ENCODE data around the gene MAGEB2. TPM values are rescaled to one million over a fixed set of nuclear protein-coding genes. Genes with fewer than 3 reads are reported as not detected.

MAGEB2 gene
- total and polyA plus RNA-seq, 5 donors from 2014 or later, result not detected

- H3K9me3 Mint-ChIP-seq, result peaks cover 0 to 6% (median 0%) of the 10 kb centered on the region in 7 donors
- Histone ChIP-seq H3K27me3 (ENCODE audit: control insufficient read depth, insufficient read depth, low read length) (no peaks in the 10 kb centered on the region), H3K9me3 (ENCODE audit: control insufficient read depth in 2 of 2, low read length in 2 of 2) (no peaks in the 10 kb centered on the region), H3K36me3 (ENCODE audit: control insufficient read depth, insufficient read depth, low read length) (no peaks in the 10 kb centered on the region), H3K4me3 (ENCODE audit: low read depth, low read length) (no peak within 1 kb of the TSS), H3K4me1 (ENCODE audit: control insufficient read depth, insufficient read depth, low read length, poor library complexity, severe bottlenecking) (no peaks in the 10 kb centered on the region), H3K27ac (ENCODE audit: insufficient read depth, low read length, poor library complexity, severe bottlenecking) (no peak within 1 kb of the TSS)
- H3K4me3 Mint-ChIP-seq, result no peak within 1 kb of the TSS
- H3K27me3 Mint-ChIP-seq, result no peaks in the 10 kb centered on the region
- no peak within 1 kb of the TSS for H3K27ac Mint-ChIP-seq
- DNase-seq (no peak), ATAC-seq (ENCODE audit: low read depth in 2 of 2) (no peak)
- H3K36me3 Mint-ChIP-seq, result no peaks in the 10 kb centered on the region
- no peaks in the 10 kb centered on the region for H3K4me1 Mint-ChIP-seq
These were observed 31.6 kb downstream of the MAGEB2 start, which contains the start of gene MAGEB1 for GRCh38 chrX:30246769-30247489. Gene MAGEB1, plus strand, starts transcription at chrX:30247146. Its CDS starts 3,348 bp downstream, at chrX:30250494.

- H3K9me3 ChIP-seq (ENCODE audit: control insufficient read depth in 2 of 2, low read length in 2 of 2), result no peaks in the 10 kb centered on the region
- no peak overlapping the region for H3K4me3 ChIP-seq (ENCODE audit: low read depth, low read length)
- H3K9me3 Mint-ChIP-seq, result peaks cover 0 to 6% (median 0%) of the 10 kb centered on the region in 7 donors
- H3K36me3 ChIP-seq (ENCODE audit: control insufficient read depth, insufficient read depth, low read length), result no peaks in the 10 kb centered on the region
- no peaks in the 10 kb centered on the region for H3K4me1 Mint-ChIP-seq
- DNase-seq, result no peak
- no peaks in the 10 kb centered on the region for H3K4me1 ChIP-seq (ENCODE audit: control insufficient read depth, insufficient read depth, low read length, poor library complexity, severe bottlenecking)
- H3K27ac ChIP-seq (ENCODE audit: insufficient read depth, low read length, poor library complexity, severe bottlenecking), result no peak overlapping the region
- no peak overlapping the region for H3K4me3 Mint-ChIP-seq
- no peaks in the 10 kb centered on the region for H3K27me3 Mint-ChIP-seq
- no peaks in the 10 kb centered on the region for H3K36me3 Mint-ChIP-seq
- H3K27me3 ChIP-seq (ENCODE audit: control insufficient read depth, insufficient read depth, low read length), result no peaks in the 10 kb centered on the region
- H3K27ac Mint-ChIP-seq, result no peak overlapping the region
- ATAC-seq (ENCODE audit: low read depth in 2 of 2), result no peak
These were observed 33.5 kb downstream of the MAGEB2 start for GRCh38 chrX:30248854-30249253.

GRCh38 chrX:30253257-30253656, 37.9 kb downstream of the MAGEB2 start:
- H3K27ac Mint-ChIP-seq, result no peak overlapping the region
- no peaks in the 10 kb centered on the region for H3K4me1 ChIP-seq (ENCODE audit: control insufficient read depth, insufficient read depth, low read length, poor library complexity, severe bottlenecking)
- H3K36me3 Mint-ChIP-seq, result no peaks in the 10 kb centered on the region
- peaks cover 4% of the 10 kb centered on the region for H3K27me3 Mint-ChIP-seq
- H3K4me3 Mint-ChIP-seq, result no peak overlapping the region
- H3K9me3 ChIP-seq (ENCODE audit: control insufficient read depth in 2 of 2, low read length in 2 of 2), result no peaks in the 10 kb centered on the region
- H3K27ac ChIP-seq (ENCODE audit: insufficient read depth, low read length, poor library complexity, severe bottlenecking), result no peak overlapping the region
- ATAC-seq (ENCODE audit: low read depth in 2 of 2), result no peak
- no peaks in the 10 kb centered on the region for H3K36me3 ChIP-seq (ENCODE audit: control insufficient read depth, insufficient read depth, low read length)
- H3K4me1 Mint-ChIP-seq, result no peaks in the 10 kb centered on the region
- H3K27me3 ChIP-seq (ENCODE audit: control insufficient read depth, insufficient read depth, low read length), result no peaks in the 10 kb centered on the region
- H3K9me3 Mint-ChIP-seq, result peaks cover 0 to 6% (median 0%) of the 10 kb centered on the region in 7 donors
- no peak overlapping the region for H3K4me3 ChIP-seq (ENCODE audit: low read depth, low read length)
- DNase-seq, result no peak

DNA sequence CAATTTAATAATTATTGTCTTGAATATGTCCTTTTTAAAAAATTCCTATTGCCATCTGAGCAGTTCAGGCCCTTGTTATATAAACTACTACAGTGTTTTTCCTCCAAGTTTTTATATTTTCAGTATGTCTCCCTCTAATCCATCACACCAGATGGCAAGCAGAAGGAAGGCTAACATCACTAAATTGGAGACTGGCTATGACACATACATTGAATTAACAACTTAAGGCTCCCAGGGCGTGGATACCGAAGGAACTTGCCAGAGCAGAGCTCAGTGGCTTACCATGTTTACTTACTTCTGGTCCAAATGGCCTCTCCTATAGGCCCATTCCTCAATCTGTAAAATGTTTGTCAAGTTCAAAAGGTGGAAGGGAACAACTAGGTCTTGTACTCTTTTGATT, 44.6 kb downstream of the MAGEB2 start:
- Mint-ChIP-seq H3K27ac (no peak overlapping the region), H3K36me3 (no peaks in the 10 kb centered on the region), H3K4me1 (no peaks in the 10 kb centered on the region), H3K27me3 (peaks cover 4% of the 10 kb centered on the region), H3K9me3 (peaks cover 0 to 3% (median 0%) of the 10 kb centered on the region in 7 donors), H3K4me3 (no peak overlapping the region)
- Histone ChIP-seq H3K4me3 (ENCODE audit: low read depth, low read length) (no peak overlapping the region), H3K27ac (ENCODE audit: insufficient read depth, low read length, poor library complexity, severe bottlenecking) (no peak overlapping the region), H3K4me1 (ENCODE audit: control insufficient read depth, insufficient read depth, low read length, poor library complexity, severe bottlenecking) (no peaks in the 10 kb centered on the region), H3K36me3 (ENCODE audit: control insufficient read depth, insufficient read depth, low read length) (no peaks in the 10 kb centered on the region), H3K27me3 (ENCODE audit: control insufficient read depth, insufficient read depth, low read length) (no peaks in the 10 kb centered on the region), H3K9me3 (ENCODE audit: control insufficient read depth in 2 of 2, low read length in 2 of 2) (no peaks in the 10 kb centered on the region)
- ATAC-seq (ENCODE audit: low read depth in 2 of 2), result no peak
- no peak for DNase-seq

- Mint-ChIP-seq H3K4me3 (no peak overlapping the region), H3K9me3 (peaks cover 0 to 3% (median 0%) of the 10 kb centered on the region in 7 donors), H3K27me3 (no peaks in the 10 kb centered on the region), H3K4me1 (no peaks in the 10 kb centered on the region), H3K27ac (no peak overlapping the region), H3K36me3 (no peaks in the 10 kb centered on the region)
- no peak for ATAC-seq (ENCODE audit: low read depth in 2 of 2)
- H3K4me1 ChIP-seq (ENCODE audit: control insufficient read depth, insufficient read depth, low read length, poor library complexity, severe bottlenecking), result no peaks in the 10 kb centered on the region
- no peaks in the 10 kb centered on the region for H3K36me3 ChIP-seq (ENCODE audit: control insufficient read depth, insufficient read depth, low read length)
- H3K27me3 ChIP-seq (ENCODE audit: control insufficient read depth, insufficient read depth, low read length), result no peaks in the 10 kb centered on the region
- no peak overlapping the region for H3K4me3 ChIP-seq (ENCODE audit: low read depth, low read length)
- no peak overlapping the region for H3K27ac ChIP-seq (ENCODE audit: insufficient read depth, low read length, poor library complexity, severe bottlenecking)
- DNase-seq, result no peak
- no peaks in the 10 kb centered on the region for H3K9me3 ChIP-seq (ENCODE audit: control insufficient read depth in 2 of 2, low read length in 2 of 2)
These were observed 45.6 kb downstream of the MAGEB2 start for GRCh38 chrX:30261012-30261411.

DNA sequence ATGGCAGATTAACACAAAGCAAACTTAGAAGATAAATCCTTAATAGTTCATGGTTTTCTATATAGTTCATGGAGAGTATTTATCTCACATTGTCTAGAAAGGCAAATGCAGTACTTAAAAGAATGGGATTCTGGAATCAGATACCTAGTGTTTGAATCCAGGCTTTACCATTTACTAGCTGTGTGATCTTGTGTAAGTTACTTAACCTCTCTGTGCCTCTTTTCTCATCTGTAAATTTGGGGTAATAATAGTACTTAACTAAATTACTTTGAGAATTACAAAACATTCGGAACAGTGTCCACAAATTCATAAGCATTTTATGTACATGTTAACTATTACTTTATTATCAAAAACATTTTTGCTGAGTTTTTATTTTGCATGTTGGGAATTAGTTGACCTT, 47.4 kb downstream of the MAGEB2 start:
- ATAC-seq (ENCODE audit: low read depth in 2 of 2) (no peak), DNase-seq (no peak)
- H3K27ac ChIP-seq (ENCODE audit: insufficient read depth, low read length, poor library complexity, severe bottlenecking), result no peak overlapping the region
- Mint-ChIP-seq H3K9me3 (peaks cover 0 to 3% (median 0%) of the 10 kb centered on the region in 7 donors), H3K27me3 (no peaks in the 10 kb centered on the region), H3K4me3 (no peak overlapping the region), H3K4me1 (no peaks in the 10 kb centered on the region), H3K36me3 (no peaks in the 10 kb centered on the region), H3K27ac (no peak overlapping the region)
- no peak overlapping the region for H3K4me3 ChIP-seq (ENCODE audit: low read depth, low read length)
- H3K9me3 ChIP-seq (ENCODE audit: control insufficient read depth in 2 of 2, low read length in 2 of 2), result no peaks in the 10 kb centered on the region
- no peaks in the 10 kb centered on the region for H3K4me1 ChIP-seq (ENCODE audit: control insufficient read depth, insufficient read depth, low read length, poor library complexity, severe bottlenecking)
- no peaks in the 10 kb centered on the region for H3K36me3 ChIP-seq (ENCODE audit: control insufficient read depth, insufficient read depth, low read length)
- H3K27me3 ChIP-seq (ENCODE audit: control insufficient read depth, insufficient read depth, low read length), result no peaks in the 10 kb centered on the region

Other genes with a start within 250 kb of the MAGEB2 start
- not detected for gene MAGEB3, start 15.1 kb downstream of the MAGEB2 start, total RNA-seq
- gene MAGEB3, start 15.1 kb downstream of the MAGEB2 start, polyA plus RNA-seq, result not detected
- gene MAGEB4, start 26.4 kb downstream of the MAGEB2 start, total RNA-seq, result not detected
- gene MAGEB4, start 26.4 kb downstream of the MAGEB2 start, polyA plus RNA-seq, result not detected
- gene MAGEB1, start 31.6 kb downstream of the MAGEB2 start, total RNA-seq, result not detected
- not detected for gene MAGEB1, start 31.6 kb downstream of the MAGEB2 start, polyA plus RNA-seq
- gene NR0B1, start 93.8 kb downstream of the MAGEB2 start, total RNA-seq, result not detected
- gene NR0B1, start 93.8 kb downstream of the MAGEB2 start, polyA plus RNA-seq, result not detected